HepG2 (cell line): ENCODE measurements around the gene TMEM107. TPM values are rescaled to one million over a fixed set of nuclear protein-coding genes. Genes with fewer than 3 reads are reported as not detected.

Experiments used
- ATF7-NPFF ChIP-seq: sonication (generic); formaldehyde crosslinking; IDR thresholded peaks from 2 replicates; pipeline ENCODE4 v1.8.1; 2023; ENCODE audit warnings: mild to moderate bottlenecking, low read depth, missing genetic modification reagents, moderate library complexity
- CSRNP1 ChIP-seq: sonication (generic); formaldehyde crosslinking; IDR thresholded peaks from 2 replicates; pipeline ENCODE4 v1.8.1; 2023; ENCODE audit warnings: mild to moderate bottlenecking, missing genetic modification reagents
- EED ChIP-seq: sonication (generic); formaldehyde crosslinking; IDR thresholded peaks from 2 replicates; pipeline ENCODE4 v1.5.0; 2020; ENCODE audit warnings: mild to moderate bottlenecking, missing genetic modification reagents
- ELF3 ChIP-seq: IDR thresholded peaks from 2 replicates; pipeline ENCODE4 v1.6.1; 2016; ENCODE audit warnings: missing genetic modification reagents, missing compliant biosample characterization
- GATA4 ChIP-seq: sonication (generic); IDR thresholded peaks from 2 replicates; pipeline ENCODE4 v1.6.1; 2016; ENCODE audit warnings: antibody characterized with exemption, low read depth, borderline replicate concordance
- JDP2 ChIP-seq: sonication (generic); formaldehyde crosslinking; IDR thresholded peaks from 2 replicates; pipeline ENCODE4 v1.8.1; 2022; ENCODE audit warnings: missing genetic modification reagents, borderline replicate concordance
- NCOA1 ChIP-seq: sonication (generic); formaldehyde crosslinking; IDR thresholded peaks from 2 replicates; pipeline ENCODE4 v1.9.0; 2021; ENCODE audit warnings: missing genetic modification reagents
- NCOR1 ChIP-seq: fragments of 200-600 bp; sonication (generic); IDR thresholded peaks from 2 replicates; pipeline ENCODE4 v1.7.0; 2017; ENCODE audit warnings: antibody characterized with exemption, low read length, borderline replicate concordance
- NFKBIZ ChIP-seq: IDR thresholded peaks from 2 replicates; pipeline ENCODE4 v1.6.1; 2018; ENCODE audit warnings: missing genetic modification reagents, missing compliant biosample characterization
- RAD21 ChIP-seq: fragments of 450-650 bp; formaldehyde crosslinking; IDR thresholded peaks from 2 replicates; pipeline ENCODE4 v1.5.0; 2020; ENCODE audit warnings: mild to moderate bottlenecking
- ZNF124 ChIP-seq: sonication (generic); formaldehyde crosslinking; IDR thresholded peaks from 2 replicates; pipeline ENCODE4 v1.4.0; 2020; ENCODE audit warnings: missing genetic modification reagents
- ZNF260 ChIP-seq: sonication (generic); formaldehyde crosslinking; IDR thresholded peaks from 2 replicates; pipeline ENCODE4 v1.4.0; 2020; ENCODE audit warnings: missing genetic modification reagents, low read depth, mild to moderate bottlenecking, borderline replicate concordance
- ZNF30 ChIP-seq: sonication (generic); formaldehyde crosslinking; IDR thresholded peaks from 2 replicates; pipeline ENCODE4 v1.5.0; 2020; ENCODE audit warnings: mild to moderate bottlenecking, missing genetic modification reagents
- ZNF512 ChIP-seq: sonication (generic); formaldehyde crosslinking; IDR thresholded peaks from 2 replicates; pipeline ENCODE4 v1.4.0; 2020; ENCODE audit warnings: mild to moderate bottlenecking, missing genetic modification reagents
- ZNF512B ChIP-seq: sonication (generic); formaldehyde crosslinking; IDR thresholded peaks from 2 replicates; pipeline ENCODE4 v1.5.1; 2020; ENCODE audit warnings: missing genetic modification reagents, mild to moderate bottlenecking, borderline replicate concordance
- ZNF552 ChIP-seq: sonication (generic); formaldehyde crosslinking; IDR thresholded peaks from 2 replicates; pipeline ENCODE4 v1.9.0; 2022; ENCODE audit warnings: missing genetic modification reagents, mild to moderate bottlenecking, borderline replicate concordance
- ZNF720 ChIP-seq: sonication (generic); formaldehyde crosslinking; IDR thresholded peaks from 2 replicates; pipeline ENCODE4 v1.4.0; 2020; ENCODE audit warnings: missing genetic modification reagents
- ZNF781 ChIP-seq: sonication (generic); formaldehyde crosslinking; IDR thresholded peaks from 2 replicates; pipeline ENCODE4 v1.5.1; 2020; ENCODE audit warnings: borderline replicate concordance, mild to moderate bottlenecking, missing genetic modification reagents; ENCODE audit errors: not compliant biosample characterization
- polyA plus RNA-seq, 8 experiments: library from polyadenylated mRNA; depleted of rRNA in 3 of 8; stranded (reverse) in 7 of 8; unstranded in 1 of 8; fragments of >200 nt; fragmentation: Illumina TruSeq in 4 of 8; extraction: Trizol in 4 of 8; gene quantifications; 2 replicates each; pipeline versions ENCODE4 v1.2.1 to v1.2.3, GENCODE V29; 2011 to 2016; ENCODE audit warnings: low read depth in 4 of 8, missing spikeins in 1 of 8, mixed read lengths in 1 of 8; ENCODE audit not compliant: insufficient read depth in 1 of 8
- total RNA-seq, 5 experiments: library from RNA; depleted of rRNA; stranded (reverse); fragments of >200 nt; fragmentation: Illumina TruSeq; extraction: Trizol; gene quantifications; 2 replicates each; pipeline ENCODE4 v1.2.3, GENCODE V29; 2016; ENCODE audit warnings: low read depth in 1 of 5
- TF ChIP-seq, protein P1 (sequence below): sonication (generic); formaldehyde crosslinking; IDR thresholded peaks from 2 replicates; pipeline ENCODE4 v1.4.0; 2020; ENCODE audit warnings: missing genetic modification reagents, borderline replicate concordance

The TMEM107 gene
- total and polyA plus RNA-seq, 2 of the 13 experiments (the other 11 are each of a cell fraction or from before 2014, with no cell fraction given): 7.2 to 15.3 TPM

- TF ChIP-seq RAD21 (CRISPR knock-in tag) (no peak; the same call in 1 of the 2 replicates), NFKBIZ (no peak), ZNF720 (no peak), ZNF124 (CRISPR knock-in tag) (no peak), ELF3 (no peak), ZNF552 (CRISPR knock-in tag) (no peak), NCOA1 (CRISPR knock-in tag) (no peak), GATA4 (no peak), NCOR1 (no peak), ATF7-NPFF (CRISPR knock-in tag) (no peak), ZNF260 (0 out of 2 replicates have a peak, but pooled peaks have one; percentile 35), EED (CRISPR knock-in tag) (no peak), ZNF781 (CRISPR knock-in tag) (peak; percentile 87), JDP2 (CRISPR knock-in tag) (no peak), CSRNP1 (CRISPR knock-in tag) (no peak), ZNF30 (CRISPR knock-in tag) (no peak), ZNF512 (CRISPR knock-in tag) (no peak), ZNF512B (CRISPR knock-in tag) (no peak)
- TF ChIP-seq, protein P1, sequence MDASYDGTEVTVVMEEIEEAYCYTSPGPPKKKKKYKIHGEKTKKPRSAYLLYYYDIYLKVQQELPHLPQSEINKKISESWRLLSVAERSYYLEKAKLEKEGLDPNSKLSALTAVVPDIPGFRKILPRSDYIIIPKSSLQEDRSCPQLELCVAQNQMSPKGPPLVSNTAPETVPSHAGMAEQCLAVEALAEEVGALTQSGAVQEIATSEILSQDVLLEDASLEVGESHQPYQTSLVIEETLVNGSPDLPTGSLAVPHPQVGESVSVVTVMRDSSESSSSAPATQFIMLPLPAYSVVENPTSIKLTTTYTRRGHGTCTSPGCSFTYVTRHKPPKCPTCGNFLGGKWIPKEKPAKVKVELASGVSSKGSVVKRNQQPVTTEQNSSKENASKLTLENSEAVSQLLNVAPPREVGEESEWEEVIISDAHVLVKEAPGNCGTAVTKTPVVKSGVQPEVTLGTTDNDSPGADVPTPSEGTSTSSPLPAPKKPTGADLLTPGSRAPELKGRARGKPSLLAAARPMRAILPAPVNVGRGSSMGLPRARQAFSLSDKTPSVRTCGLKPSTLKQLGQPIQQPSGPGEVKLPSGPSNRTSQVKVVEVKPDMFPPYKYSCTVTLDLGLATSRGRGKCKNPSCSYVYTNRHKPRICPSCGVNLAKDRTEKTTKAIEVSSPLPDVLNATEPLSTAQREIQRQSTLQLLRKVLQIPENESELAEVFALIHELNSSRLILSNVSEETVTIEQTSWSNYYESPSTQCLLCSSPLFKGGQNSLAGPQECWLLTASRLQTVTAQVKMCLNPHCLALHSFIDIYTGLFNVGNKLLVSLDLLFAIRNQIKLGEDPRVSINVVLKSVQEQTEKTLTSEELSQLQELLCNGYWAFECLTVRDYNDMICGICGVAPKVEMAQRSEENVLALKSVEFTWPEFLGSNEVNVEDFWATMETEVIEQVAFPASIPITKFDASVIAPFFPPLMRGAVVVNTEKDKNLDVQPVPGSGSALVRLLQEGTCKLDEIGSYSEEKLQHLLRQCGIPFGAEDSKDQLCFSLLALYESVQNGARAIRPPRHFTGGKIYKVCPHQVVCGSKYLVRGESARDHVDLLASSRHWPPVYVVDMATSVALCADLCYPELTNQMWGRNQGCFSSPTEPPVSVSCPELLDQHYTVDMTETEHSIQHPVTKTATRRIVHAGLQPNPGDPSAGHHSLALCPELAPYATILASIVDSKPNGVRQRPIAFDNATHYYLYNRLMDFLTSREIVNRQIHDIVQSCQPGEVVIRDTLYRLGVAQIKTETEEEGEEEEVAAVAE (CRISPR knock-in tag): 0 out of 2 replicates have a peak, but pooled peaks have one; percentile 11
Observed at GRCh38 chr17:8223356-8224126, 47.4 kb upstream of the TMEM107 start (continued).
